HG02938 (cell line): ENCODE results near the gene TNFSF4.
"Not testable (repeated sequence)": the region's sequence is repeated elsewhere in the genome, so short reads cannot be mapped to it uniquely, and the experiment has no call there.

Source experiments
- ATAC-seq: cut with Tn5 transposase; IDR thresholded peaks from one replicate; pipeline ENCODE4 v1.9.1; 2021; ENCODE audit warnings: mild to moderate bottlenecking, moderate library complexity; ENCODE audit not compliant: unreplicated experiment

The TNFSF4 gene

GRCh38 chr1:173164178-173164577 is 43.0 kb downstream of the TNFSF4 start:
- no peak for ATAC-seq

GRCh38 chr1:173163222-173163621 is 43.9 kb downstream of the TNFSF4 start:
- ATAC-seq: no peak

- no peak for ATAC-seq
Observed at GRCh38 chr1:173162601-173163000, 44.5 kb downstream of the TNFSF4 start.

GRCh38 chr1:173161510-173162221 is 45.5 kb downstream of the TNFSF4 start:
- ATAC-seq: no peak

GRCh38 chr1:173153964-173154363 is 53.2 kb downstream of the TNFSF4 start:
- ATAC-seq: not testable (repeated sequence)

- no peak for ATAC-seq
Observed at GRCh38 chr1:173153503-173153902, 53.6 kb downstream of the TNFSF4 start.

- ATAC-seq: no peak
Observed at GRCh38 chr1:173152598-173152997, 54.5 kb downstream of the TNFSF4 start.

GRCh38 chr1:173150795-173151194 is 56.3 kb downstream of the TNFSF4 start:
- no peak for ATAC-seq

GRCh38 chr1:173149887-173150286 is 57.2 kb downstream of the TNFSF4 start:
- no peak for ATAC-seq

GRCh38 chr1:173148971-173149370 is 58.2 kb downstream of the TNFSF4 start:
- no peak for ATAC-seq

- no peak for ATAC-seq
Observed at GRCh38 chr1:173148545-173148944, 58.6 kb downstream of the TNFSF4 start.

- no peak for ATAC-seq
Observed at GRCh38 chr1:173140733-173141132, 66.4 kb downstream of the TNFSF4 start.

GRCh38 chr1:173139706-173140105 is 67.4 kb downstream of the TNFSF4 start:
- ATAC-seq: no peak

- no peak for ATAC-seq
Observed at GRCh38 chr1:173137107-173137706, 69.9 kb downstream of the TNFSF4 start.

GRCh38 chr1:173134800-173135199 is 72.3 kb downstream of the TNFSF4 start:
- no peak for ATAC-seq

- ATAC-seq: no peak
Observed at GRCh38 chr1:173134029-173134428, 73.1 kb downstream of the TNFSF4 start.
